ENCODE measurements around the gene USP9X.

USP9X gene

GRCh38 chrX:41084893-41085511, at the start of gene USP9X:
Gene USP9X, plus strand, starts transcription at chrX:41085445. Its CDS starts 38,184 bp downstream, at chrX:41123629.
- DNase-seq (ENCODE audit: extremely low read depth, low read depth), result peak; percentile 84
- TF ChIP-seq CTCF (IDR thresholded peaks at IDR 0.05; ENCODE audit: low read depth, low read length), result no peak

GRCh38 chrX:41035582-41035981, 49.7 kb upstream of the USP9X start:
- TF ChIP-seq CTCF (IDR thresholded peaks at IDR 0.05; ENCODE audit: low read depth, low read length), result no peak
- no peak for DNase-seq (ENCODE audit: extremely low read depth, low read depth)

- DNase-seq (ENCODE audit: extremely low read depth, low read depth), result no peak
- TF ChIP-seq CTCF (IDR thresholded peaks at IDR 0.05; ENCODE audit: low read depth, low read length), result no peak
Measured at GRCh38 chrX:41036668-41037326, 48.4 kb upstream of the USP9X start.

GRCh38 chrX:41043196-41043595, 42.0 kb upstream of the USP9X start:
- no peak for DNase-seq (ENCODE audit: extremely low read depth, low read depth)
- no peak for TF ChIP-seq CTCF (IDR thresholded peaks at IDR 0.05; ENCODE audit: low read depth, low read length)

GRCh38 chrX:41043674-41044345, 41.4 kb upstream of the USP9X start:
- DNase-seq (ENCODE audit: extremely low read depth, low read depth), result no peak
- TF ChIP-seq CTCF (IDR thresholded peaks at IDR 0.05; ENCODE audit: low read depth, low read length), result no peak

- DNase-seq (ENCODE audit: extremely low read depth, low read depth), result peak; percentile 22
- TF ChIP-seq CTCF (IDR thresholded peaks at IDR 0.05; ENCODE audit: low read depth, low read length), result no peak
Measured at GRCh38 chrX:41045960-41046567, 39.2 kb upstream of the USP9X start.
